ENCODE data around the gene NKG7.
"Not testable (repeated sequence)": the region's sequence is repeated elsewhere in the genome, so short reads cannot be mapped to it uniquely, and the experiment has no call there.

The NKG7 gene, protein sequence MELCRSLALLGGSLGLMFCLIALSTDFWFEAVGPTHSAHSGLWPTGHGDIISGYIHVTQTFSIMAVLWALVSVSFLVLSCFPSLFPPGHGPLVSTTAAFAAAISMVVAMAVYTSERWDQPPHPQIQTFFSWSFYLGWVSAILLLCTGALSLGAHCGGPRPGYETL

DNA sequence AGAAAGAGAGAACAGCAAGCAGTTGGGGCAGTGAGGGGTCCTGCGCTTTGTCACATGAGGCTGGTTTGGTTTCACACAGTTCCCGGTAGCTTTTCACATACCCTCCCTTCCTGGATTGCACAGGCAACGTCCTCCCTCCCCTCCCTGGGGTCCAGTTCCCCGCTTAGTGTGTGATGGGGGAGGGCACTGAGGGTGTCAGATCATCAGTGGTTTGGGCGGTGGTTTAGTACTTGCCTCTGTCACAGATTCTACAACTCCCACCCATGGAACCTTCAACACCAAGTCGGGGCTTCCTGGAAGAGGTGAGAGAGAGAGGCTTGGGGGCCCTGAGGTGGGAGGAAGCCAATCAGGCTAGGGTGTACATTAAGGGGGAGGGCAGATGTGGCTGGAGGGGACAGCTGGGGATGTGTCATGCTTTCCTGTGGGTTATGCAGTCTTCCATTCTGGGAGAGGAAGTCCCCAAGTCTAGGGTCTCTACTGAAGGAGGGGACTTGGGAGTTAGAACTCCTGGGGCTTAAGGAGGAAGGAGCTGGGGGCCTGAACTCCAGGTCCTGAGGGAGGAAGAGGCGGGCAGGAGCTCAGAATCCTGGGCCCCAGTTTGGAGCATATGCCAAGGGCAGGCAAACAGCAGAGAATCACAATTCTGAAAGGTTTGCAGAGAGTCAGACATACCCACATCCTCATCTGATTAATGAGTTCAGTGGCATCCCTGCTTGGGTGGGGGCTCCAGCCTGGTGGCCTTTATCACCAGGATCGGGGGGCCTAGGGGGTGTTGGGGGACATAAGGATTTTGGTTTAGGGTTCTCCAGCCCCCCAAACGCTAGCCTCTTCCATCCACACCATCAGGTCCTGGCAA is at the start of gene NKG7:
TSS of gene NKG7 (minus strand) at position 6 of the 856 bp plus-strand sequence. CDS start 119 bp downstream, outside the sequence.
- DNase-seq (ENCODE audit: low read depth) = peak; percentile 77

DNA sequence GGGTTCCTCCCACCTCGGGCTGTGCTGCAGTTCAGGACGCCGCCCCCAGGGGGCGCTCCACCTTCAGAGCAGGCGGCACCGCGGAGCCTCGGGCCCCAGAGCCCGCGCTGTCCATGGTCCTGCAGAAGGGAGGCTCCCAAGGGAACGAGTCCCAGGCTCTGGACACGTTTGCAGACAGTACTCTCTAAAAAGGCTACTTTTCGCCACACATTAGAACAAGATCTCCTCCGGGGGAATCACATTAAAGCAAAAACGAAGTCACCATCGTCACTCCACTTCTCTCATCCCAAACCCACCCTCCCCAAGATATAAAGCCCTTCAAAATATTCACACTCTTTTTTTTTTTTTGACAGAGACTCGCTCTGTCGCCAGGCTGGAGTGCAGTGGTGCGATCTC is 49.6 kb upstream of the NKG7 start:
- DNase-seq (ENCODE audit: low read depth) = peak; percentile 90

DNA sequence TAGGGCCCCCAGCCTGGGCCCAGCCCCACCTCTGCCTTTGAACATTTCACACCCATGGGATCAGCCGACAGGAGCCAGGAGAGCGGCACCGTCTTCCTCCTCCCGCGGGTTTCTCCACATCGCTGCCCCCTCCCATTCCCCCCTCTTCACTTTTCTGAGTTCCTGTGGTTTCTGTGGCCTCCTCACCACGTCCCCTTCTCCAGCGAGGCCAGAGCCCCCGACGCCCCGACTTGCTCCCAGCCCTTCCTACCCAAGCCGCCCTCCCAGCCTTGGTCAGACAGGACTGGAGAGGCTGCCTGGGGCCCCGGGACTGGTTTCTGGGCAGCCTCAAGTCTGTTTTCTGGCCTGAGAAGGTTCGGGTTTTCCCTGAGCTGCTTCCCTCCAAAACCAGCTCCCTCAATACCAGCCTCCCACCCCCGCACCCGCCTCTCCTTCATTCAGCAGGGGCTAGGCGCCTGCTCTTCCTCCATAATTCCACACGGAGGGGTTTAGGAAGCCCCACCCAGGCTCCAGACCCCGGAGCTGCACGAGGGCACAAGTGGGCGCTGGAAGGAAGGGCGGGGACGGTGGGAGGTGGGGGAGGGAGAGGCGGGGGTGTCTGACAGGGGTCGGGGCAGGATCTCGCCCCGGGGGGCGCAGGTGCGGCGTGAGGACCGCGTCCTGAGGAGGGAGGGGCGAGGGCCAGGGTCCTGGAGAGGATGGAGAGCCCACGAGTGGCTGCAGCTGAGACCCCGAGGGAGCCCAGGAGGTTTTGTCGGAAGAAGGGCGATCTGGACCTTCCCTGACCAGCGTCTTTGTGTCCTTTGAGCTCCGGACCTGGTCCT is 49.0 kb upstream of the NKG7 start:
- DNase-seq (ENCODE audit: low read depth) = no peak

DNA sequence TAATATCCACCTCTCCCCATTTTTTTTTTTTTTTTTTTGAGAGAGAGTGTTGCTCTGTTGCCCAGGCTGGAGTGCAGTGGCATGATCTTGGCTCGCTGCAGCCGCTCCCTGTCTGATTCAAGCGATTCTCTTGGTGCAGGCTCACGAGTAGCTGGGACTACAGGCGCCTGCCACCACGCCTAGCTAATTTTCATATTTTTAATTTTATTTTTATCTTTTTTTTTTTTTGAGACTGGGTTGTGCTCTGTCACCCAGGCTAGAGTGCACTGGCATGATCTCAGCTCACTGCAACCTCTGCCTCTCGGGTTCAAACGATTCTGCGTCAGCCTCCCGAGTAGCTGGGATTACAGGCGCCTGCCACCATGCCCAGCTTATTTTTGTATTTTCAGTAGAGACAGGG is 48.1 kb upstream of the NKG7 start:
- DNase-seq (ENCODE audit: low read depth) = not testable (repeated sequence)

- DNase-seq (ENCODE audit: low read depth) = no peak
These were observed 46.3 kb upstream of the NKG7 start for GRCh38 chr19:51418707-51419106.

GRCh38 chr19:51417810-51418157 is 45.3 kb upstream of the NKG7 start:
- no peak for DNase-seq (ENCODE audit: low read depth)

DNA sequence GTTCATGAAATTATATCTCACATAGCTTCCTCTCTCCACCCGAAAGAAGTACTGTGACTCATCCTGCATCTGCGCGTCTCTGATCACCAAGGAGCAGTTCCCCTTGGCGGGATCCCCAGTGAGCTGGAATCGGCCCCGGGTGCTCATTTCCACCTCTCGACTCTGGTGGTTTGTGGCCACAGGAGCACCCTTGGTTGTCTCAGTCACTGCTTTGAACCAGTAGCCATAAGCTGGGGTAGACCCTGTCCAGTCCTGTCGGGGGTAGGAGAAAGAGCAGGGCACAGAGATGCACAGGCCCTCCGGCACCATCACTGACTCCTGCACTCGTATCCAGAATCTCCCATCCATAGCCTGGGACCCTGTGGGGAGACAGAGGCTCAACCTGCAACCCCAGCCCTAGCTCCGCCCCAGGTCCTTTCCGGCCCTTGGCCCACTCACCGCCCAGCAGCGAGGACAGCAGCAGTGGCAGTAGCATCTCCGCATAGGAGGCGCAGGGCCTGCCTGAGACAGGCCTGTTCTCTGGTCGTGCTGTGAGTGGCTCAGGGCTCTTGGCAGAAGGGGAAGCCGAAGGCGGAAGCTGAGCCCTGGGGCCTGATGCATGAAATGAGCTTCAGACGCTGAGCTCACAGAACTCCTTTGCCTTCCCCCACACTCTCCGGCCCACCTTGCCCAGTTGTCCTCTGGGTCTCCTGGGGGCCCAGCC is 44.8 kb upstream of the NKG7 start, which contains the start of gene SIGLEC10:
TSS of gene SIGLEC10 (minus strand) at position 536 of the 703 bp plus-strand sequence. CDS start at position 475, 61 bp downstream.
- DNase-seq (ENCODE audit: low read depth) = peak; percentile 58

DNA sequence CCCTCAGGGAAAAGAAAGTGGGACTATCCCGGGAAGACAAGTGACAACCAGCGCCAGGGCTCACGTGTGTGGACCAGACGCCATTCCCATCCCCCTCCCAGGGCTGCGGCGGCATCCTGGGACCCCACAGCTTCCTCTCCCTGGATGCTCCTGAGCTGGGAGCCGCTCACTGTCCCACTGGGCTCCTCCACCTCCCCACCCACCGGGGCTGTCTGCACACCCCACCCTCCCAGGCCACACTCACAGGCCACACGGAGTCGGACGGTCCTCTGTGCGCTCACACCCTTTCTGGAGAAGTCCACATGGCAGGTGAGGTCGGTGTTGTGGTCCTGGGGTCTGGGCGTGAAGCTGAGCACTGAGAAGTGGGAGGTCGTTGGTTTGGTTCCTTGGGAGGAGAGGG is 44.0 kb upstream of the NKG7 start:
- DNase-seq (ENCODE audit: low read depth) = not testable (repeated sequence)

- no peak for DNase-seq (ENCODE audit: low read depth)
These were observed 42.7 kb upstream of the NKG7 start for GRCh38 chr19:51415187-51415586.

- no peak for DNase-seq (ENCODE audit: low read depth)
These were observed 38.7 kb upstream of the NKG7 start for GRCh38 chr19:51410950-51411748.

DNA sequence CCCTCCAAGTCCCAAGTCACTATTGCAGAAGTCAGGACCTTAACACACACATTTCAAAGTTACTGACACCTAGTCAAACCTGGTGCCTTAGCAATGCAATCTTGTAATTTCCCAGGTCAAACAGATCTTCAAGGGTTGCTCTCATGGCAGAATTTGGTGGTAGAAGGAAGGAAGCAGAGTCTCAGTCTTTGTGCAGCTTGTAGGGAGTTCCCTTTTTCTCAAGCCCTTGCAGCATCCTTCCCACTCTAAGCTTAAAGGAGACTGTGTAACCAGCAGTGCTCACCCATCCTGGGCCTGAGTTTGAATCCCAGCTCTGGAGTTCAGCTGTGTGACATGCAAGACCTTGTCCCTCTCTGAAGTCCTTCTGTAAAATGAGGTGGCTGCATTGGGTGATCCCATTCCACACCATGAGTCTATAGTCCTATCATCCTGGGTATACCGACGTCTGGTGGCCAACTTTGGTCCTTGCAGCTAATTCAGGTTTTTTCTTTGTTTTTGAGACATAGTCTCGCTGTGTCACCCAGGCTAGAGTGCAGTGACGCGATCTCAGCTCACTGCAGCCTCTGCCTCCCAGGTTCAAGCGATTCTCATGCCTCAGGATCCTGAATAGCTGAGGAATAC is 35.2 kb upstream of the NKG7 start:
- DNase-seq (ENCODE audit: low read depth) = no peak

GRCh38 chr19:51402117-51402516 is 29.7 kb upstream of the NKG7 start:
- DNase-seq (ENCODE audit: low read depth) = no peak

- not testable (repeated sequence) for DNase-seq (ENCODE audit: low read depth)
These were observed 27.5 kb upstream of the NKG7 start for GRCh38 chr19:51399936-51400335.

GRCh38 chr19:51399231-51399630 is 26.8 kb upstream of the NKG7 start:
- DNase-seq (ENCODE audit: low read depth) = no peak

DNA sequence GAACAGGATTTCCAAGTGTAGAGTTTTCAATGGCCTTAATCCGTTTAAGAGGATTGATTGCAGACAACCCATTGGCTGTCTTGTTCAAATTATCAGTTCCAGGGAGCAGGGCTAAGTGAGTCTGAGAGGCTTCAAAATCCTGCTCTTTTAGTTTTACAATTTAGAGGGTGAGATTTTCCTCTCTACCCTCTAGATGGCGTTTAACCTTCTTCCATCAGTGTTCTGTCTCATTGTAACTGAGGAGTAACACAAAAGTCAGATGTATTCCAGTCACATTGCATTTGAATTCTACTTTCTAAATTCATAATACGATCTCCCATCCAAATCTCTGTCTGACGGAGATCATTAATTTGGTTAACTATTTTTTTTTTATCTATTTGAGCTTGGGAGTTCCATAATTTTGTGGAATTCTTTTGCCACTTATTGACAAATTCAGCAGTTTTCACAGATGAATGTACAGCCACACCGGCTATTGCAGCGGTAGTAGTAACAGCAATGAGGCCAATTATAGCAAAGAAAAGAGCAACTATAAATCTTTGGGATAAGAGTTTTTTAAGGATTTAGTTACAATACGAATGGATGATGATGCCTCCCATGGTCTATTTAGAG is 25.7 kb upstream of the NKG7 start:
- DNase-seq (ENCODE audit: low read depth) = no peak

DNA sequence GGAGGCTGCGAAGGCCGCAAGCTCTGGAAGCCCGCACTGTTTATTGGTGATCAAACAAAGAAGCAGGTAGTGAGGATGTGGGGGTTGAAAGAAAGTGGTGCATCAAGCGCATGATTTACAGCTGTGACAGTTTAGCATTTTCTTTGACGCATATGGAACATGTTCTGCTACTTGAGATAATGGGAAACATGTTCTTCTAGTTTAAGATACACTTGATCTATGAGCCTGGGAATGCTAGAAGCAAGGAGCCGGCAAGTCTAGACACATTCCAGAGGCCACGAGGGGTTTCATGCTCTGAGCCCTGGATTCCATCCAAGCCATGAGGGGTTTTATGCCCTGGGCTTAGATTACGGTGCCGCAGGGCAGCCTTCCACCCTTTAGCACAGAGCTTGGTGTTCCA is 25.0 kb upstream of the NKG7 start:
- DNase-seq (ENCODE audit: low read depth) = not testable (repeated sequence)

- no peak for DNase-seq (ENCODE audit: low read depth)
These were observed 23.7 kb upstream of the NKG7 start for GRCh38 chr19:51396175-51396574.

- peak; percentile 94 for DNase-seq (ENCODE audit: low read depth)
These were observed 21.8 kb upstream of the NKG7 start for GRCh38 chr19:51394050-51394836.

DNA sequence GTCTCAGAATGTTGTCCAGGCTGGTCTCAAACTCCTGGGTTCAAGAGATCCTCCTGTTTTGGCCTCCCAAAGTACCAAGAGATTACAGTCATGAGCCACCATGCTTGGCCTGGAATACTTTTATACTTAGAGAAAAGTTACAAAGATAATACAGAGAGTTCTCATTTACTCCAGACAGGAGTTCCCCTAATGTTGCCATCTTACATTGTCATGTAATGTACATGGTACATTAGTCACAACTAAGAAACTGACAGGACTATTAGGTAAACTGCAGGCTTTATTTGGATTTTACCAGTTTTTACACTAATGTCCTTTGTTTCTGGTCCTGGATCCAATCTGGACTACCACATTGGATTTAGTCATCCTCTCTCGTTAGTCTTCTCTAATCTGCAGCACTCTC is 20.2 kb upstream of the NKG7 start:
- DNase-seq (ENCODE audit: low read depth) = no peak
